Measurements from ENCODE around the gene FAM163B. TPM values are rescaled to one million over a fixed set of nuclear protein-coding genes. Genes with fewer than 3 reads are reported as not detected.

FAM163B gene
- total and polyA plus RNA-seq, 2 experiments from 2014 or later = 0.60 to 1.3 TPM

GRCh38 chr9:133528001-133528875 is 81.0 kb downstream of the FAM163B start (continued):
- TF ChIP-seq ZNF462 (CRISPR knock-in tag; IDR thresholded peaks at IDR 0.05) (no peak), CTCF (conservative IDR thresholded peaks at IDR 0.05; ENCODE audit: low read depth in 2 of 2) (no peak), POLR2AphosphoS5 (IDR thresholded peaks at IDR 0.05; ENCODE audit: low read depth) (no peak), EZH2 (IDR thresholded peaks at IDR 0.05; ENCODE audit: low read depth, unreplicated experiment) (no peak)

- H3K4me3 ChIP-seq = no peak overlapping the region
- H3K36me3 ChIP-seq (ENCODE audit: insufficient read depth) = no peaks in the 10 kb centered on the region
- peaks cover 30% of the 10 kb centered on the region for H3K4me1 ChIP-seq (ENCODE audit: insufficient read depth)
- DNase-seq (ENCODE audit: low spot score) = peak; percentile 35
- peak; percentile 32 for ATAC-seq
- H3K9me3 Mint-ChIP-seq = no peaks in the 10 kb centered on the region
- H3K79me2 ChIP-seq (replicated peaks; ENCODE audit: insufficient read depth) = no peaks in the 10 kb centered on the region
- H3K4me3 Mint-ChIP-seq = peak overlapping the region; percentile 28; the same call in 2 of the 3 replicates
- H2AFZ ChIP-seq = peak overlapping the region; percentile 96
- H3K36me3 Mint-ChIP-seq (ENCODE audit: low read depth) = no peaks in the 10 kb centered on the region; the same call in 2 of the 3 replicates
- H3K9me2 ChIP-seq (ENCODE audit: insufficient read depth) = no peaks in the 10 kb centered on the region
- peaks cover 41% of the 10 kb centered on the region for H3K4me1 Mint-ChIP-seq
- H3K27ac ChIP-seq (ENCODE audit: low read depth) = no peak overlapping the region
- no peaks in the 10 kb centered on the region for H4K20me1 ChIP-seq (replicated peaks; ENCODE audit: insufficient read depth)
- H3K27ac Mint-ChIP-seq = peak overlapping the region; percentile 54
- no peaks in the 10 kb centered on the region for H3F3A ChIP-seq (replicated peaks; ENCODE audit: low read depth)
- H3K4me2 ChIP-seq = peak overlapping the region; percentile 73
- H3K27me3 Mint-ChIP-seq (ENCODE audit: insufficient read depth, low read depth, poor library complexity) = peaks cover 16% of the 10 kb centered on the region
- no peaks in the 10 kb centered on the region for H3K27me3 ChIP-seq (ENCODE audit: insufficient read depth)
- TF ChIP-seq EZH2phosphoT487 (IDR thresholded peaks at IDR 0.05; ENCODE audit: unreplicated experiment) (no peak), EZH2 (IDR thresholded peaks at IDR 0.05; ENCODE audit: low read depth, unreplicated experiment) (no peak), STAT1 (IDR thresholded peaks at IDR 0.05; ENCODE audit: unreplicated experiment) (no peak)
Observed at GRCh38 chr9:133527444-133527920, 81.7 kb downstream of the FAM163B start.
